ENCODE results near the gene UNC5C. TPM values are rescaled to one million over a fixed set of nuclear protein-coding genes. Genes with fewer than 3 reads are reported as not detected.

Gene UNC5C
- total RNA-seq, 1 donor: not detected

- Histone ChIP-seq H3K4me3 (ENCODE audit: low read length) (no peak overlapping the region), H3K27me3 (ENCODE audit: insufficient read depth, low read length) (no peaks in the 10 kb centered on the region), H3K9me3 (ENCODE audit: low read depth, low read length) (no peaks in the 10 kb centered on the region), H3K4me1 (ENCODE audit: insufficient read depth, low read length) (no peaks in the 10 kb centered on the region)
These were observed 190.4 kb downstream of the UNC5C start for GRCh38 chr4:95358421-95358820.

- H3K4me3 ChIP-seq (ENCODE audit: low read length): no peak overlapping the region
- H3K4me1 ChIP-seq (ENCODE audit: insufficient read depth, low read length): no peaks in the 10 kb centered on the region
- H3K27me3 ChIP-seq (ENCODE audit: insufficient read depth, low read length): no peaks in the 10 kb centered on the region
- no peaks in the 10 kb centered on the region for H3K9me3 ChIP-seq (ENCODE audit: low read depth, low read length)
These were observed 193.8 kb downstream of the UNC5C start for GRCh38 chr4:95355021-95355420.

GRCh38 chr4:95348418-95348817 lies 200.4 kb downstream of the UNC5C start:
- H3K9me3 ChIP-seq (ENCODE audit: low read depth, low read length): peaks cover 28% of the 10 kb centered on the region
- no peaks in the 10 kb centered on the region for H3K27me3 ChIP-seq (ENCODE audit: insufficient read depth, low read length)

GRCh38 chr4:95343235-95343634 lies 205.5 kb downstream of the UNC5C start:
- H3K27me3 ChIP-seq (ENCODE audit: insufficient read depth, low read length): no peaks in the 10 kb centered on the region
- H3K4me3 ChIP-seq (ENCODE audit: low read length): no peak overlapping the region
- no peaks in the 10 kb centered on the region for H3K4me1 ChIP-seq (ENCODE audit: insufficient read depth, low read length)
- peaks cover 28% of the 10 kb centered on the region for H3K9me3 ChIP-seq (ENCODE audit: low read depth, low read length)

More at GRCh38 chr4:95348418-95348817, 200.4 kb downstream of the UNC5C start:
- Histone ChIP-seq H3K4me1 (ENCODE audit: insufficient read depth, low read length) (no peaks in the 10 kb centered on the region), H3K4me3 (ENCODE audit: low read length) (no peak overlapping the region)

- Histone ChIP-seq H3K4me1 (ENCODE audit: insufficient read depth, low read length) (no peaks in the 10 kb centered on the region), H3K27me3 (ENCODE audit: insufficient read depth, low read length) (no peaks in the 10 kb centered on the region), H3K4me3 (ENCODE audit: low read length) (no peak overlapping the region), H3K9me3 (ENCODE audit: low read depth, low read length) (peaks cover 11% of the 10 kb centered on the region)
These were observed 208.6 kb downstream of the UNC5C start for GRCh38 chr4:95340191-95340590.

- Histone ChIP-seq H3K27me3 (ENCODE audit: insufficient read depth, low read length) (no peaks in the 10 kb centered on the region), H3K4me3 (ENCODE audit: low read length) (no peak overlapping the region), H3K9me3 (ENCODE audit: low read depth, low read length) (no peaks in the 10 kb centered on the region), H3K4me1 (ENCODE audit: insufficient read depth, low read length) (no peaks in the 10 kb centered on the region)
These were observed 223.1 kb downstream of the UNC5C start for GRCh38 chr4:95325665-95326064.

DNA sequence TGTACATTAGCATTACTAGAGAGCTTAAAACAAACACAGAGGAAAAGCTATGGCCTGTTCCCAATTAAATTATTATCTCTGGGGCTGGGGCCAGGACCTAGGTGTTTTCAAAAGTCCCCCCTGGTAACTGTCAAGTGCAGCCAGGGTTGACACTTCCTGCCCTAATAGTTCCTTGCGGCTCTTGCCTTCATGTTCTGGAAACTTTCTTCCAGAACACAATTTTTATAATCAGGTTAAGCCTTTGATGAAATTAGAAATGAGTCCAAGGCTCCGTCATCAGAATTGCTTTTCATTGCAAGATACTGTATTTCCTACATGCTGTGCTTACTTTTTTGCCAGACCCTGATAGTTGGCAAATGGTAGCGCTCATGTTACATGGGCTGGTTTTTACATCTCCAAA lies 229.6 kb downstream of the UNC5C start:
- H3K27me3 ChIP-seq (ENCODE audit: insufficient read depth, low read length): no peaks in the 10 kb centered on the region
- H3K4me1 ChIP-seq (ENCODE audit: insufficient read depth, low read length): no peaks in the 10 kb centered on the region
- H3K9me3 ChIP-seq (ENCODE audit: low read depth, low read length): no peaks in the 10 kb centered on the region
- no peak overlapping the region for H3K4me3 ChIP-seq (ENCODE audit: low read length)

DNA sequence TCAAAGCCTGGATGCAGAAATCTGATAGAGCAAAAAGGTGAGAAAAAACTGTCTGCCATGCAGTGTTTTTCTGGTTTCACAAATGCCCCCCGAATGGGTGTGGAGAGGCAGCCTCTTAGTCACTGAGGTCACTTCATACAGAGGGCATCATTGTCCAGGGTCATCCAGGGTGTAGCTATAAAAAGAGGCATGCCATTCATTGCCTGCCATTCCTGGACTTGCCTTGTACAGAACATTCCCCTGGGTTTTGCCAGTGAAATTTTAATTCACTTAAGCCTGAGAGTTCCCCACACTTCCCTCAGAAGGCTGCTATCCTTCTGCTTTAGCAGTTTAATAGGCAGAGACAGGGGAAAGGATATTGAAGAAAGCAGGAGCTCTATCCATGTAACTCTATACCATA lies 230.3 kb downstream of the UNC5C start:
- Histone ChIP-seq H3K9me3 (ENCODE audit: low read depth, low read length) (no peaks in the 10 kb centered on the region), H3K27me3 (ENCODE audit: insufficient read depth, low read length) (no peaks in the 10 kb centered on the region), H3K4me3 (ENCODE audit: low read length) (no peak overlapping the region), H3K4me1 (ENCODE audit: insufficient read depth, low read length) (no peaks in the 10 kb centered on the region)

GRCh38 chr4:95318044-95318443 lies 230.7 kb downstream of the UNC5C start:
- Histone ChIP-seq H3K4me3 (ENCODE audit: low read length) (no peak overlapping the region), H3K9me3 (ENCODE audit: low read depth, low read length) (no peaks in the 10 kb centered on the region)

GRCh38 chr4:95317085-95317793 lies 231.5 kb downstream of the UNC5C start:
- Histone ChIP-seq H3K4me3 (ENCODE audit: low read length) (no peak overlapping the region), H3K4me1 (ENCODE audit: insufficient read depth, low read length) (no peaks in the 10 kb centered on the region), H3K27me3 (ENCODE audit: insufficient read depth, low read length) (no peaks in the 10 kb centered on the region), H3K9me3 (ENCODE audit: low read depth, low read length) (no peaks in the 10 kb centered on the region)

More at GRCh38 chr4:95318044-95318443, 230.7 kb downstream of the UNC5C start:
- Histone ChIP-seq H3K4me1 (ENCODE audit: insufficient read depth, low read length) (no peaks in the 10 kb centered on the region), H3K27me3 (ENCODE audit: insufficient read depth, low read length) (no peaks in the 10 kb centered on the region)

GRCh38 chr4:95314573-95314972 lies 234.2 kb downstream of the UNC5C start:
- no peaks in the 10 kb centered on the region for H3K4me1 ChIP-seq (ENCODE audit: insufficient read depth, low read length)
- H3K4me3 ChIP-seq (ENCODE audit: low read length): no peak overlapping the region
- H3K9me3 ChIP-seq (ENCODE audit: low read depth, low read length): no peaks in the 10 kb centered on the region
- H3K27me3 ChIP-seq (ENCODE audit: insufficient read depth, low read length): no peaks in the 10 kb centered on the region

DNA sequence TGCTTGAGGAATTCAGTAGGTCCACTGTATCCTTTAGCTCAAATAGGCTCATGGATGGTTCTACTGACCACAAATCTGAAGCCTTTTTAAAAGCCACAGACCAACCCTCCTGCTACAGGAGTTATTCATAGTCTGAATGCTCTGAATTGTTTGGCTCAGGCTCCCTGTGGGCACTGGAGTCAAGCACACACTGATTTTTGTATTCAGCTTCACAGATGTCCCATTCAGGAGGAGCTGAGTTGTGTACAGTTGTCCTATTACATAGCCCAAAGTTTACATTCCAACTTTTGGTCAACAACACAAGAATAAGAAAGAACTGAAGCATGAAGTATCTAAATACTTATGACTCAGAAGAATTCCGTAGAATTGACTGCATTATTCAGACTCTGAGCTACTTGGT lies 243.9 kb downstream of the UNC5C start:
- Histone ChIP-seq H3K4me1 (ENCODE audit: insufficient read depth, low read length) (no peaks in the 10 kb centered on the region), H3K9me3 (ENCODE audit: low read depth, low read length) (no peaks in the 10 kb centered on the region), H3K27me3 (ENCODE audit: insufficient read depth, low read length) (no peaks in the 10 kb centered on the region), H3K4me3 (ENCODE audit: low read length) (no peak overlapping the region)

DNA sequence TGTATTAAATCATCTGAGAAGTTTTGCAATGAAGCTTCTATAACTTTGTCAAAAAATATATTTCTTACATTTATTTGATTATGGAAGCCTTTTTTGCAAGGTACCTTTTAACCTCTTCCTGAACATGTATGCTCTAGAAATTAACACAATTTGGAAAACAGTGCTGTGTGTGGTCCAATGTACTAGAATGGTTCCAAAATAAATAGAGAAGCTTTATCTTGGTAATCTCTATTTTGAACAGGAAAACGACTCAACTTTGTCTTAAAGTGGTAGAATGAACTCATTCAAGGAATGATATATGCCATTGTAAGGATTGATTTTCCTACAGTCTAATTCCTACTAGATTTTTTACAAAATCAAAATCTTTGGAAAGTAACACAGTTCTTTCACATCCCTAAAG lies 248.5 kb downstream of the UNC5C start:
- Histone ChIP-seq H3K4me3 (ENCODE audit: low read length) (no peak overlapping the region), H3K27me3 (ENCODE audit: insufficient read depth, low read length) (no peaks in the 10 kb centered on the region), H3K4me1 (ENCODE audit: insufficient read depth, low read length) (no peaks in the 10 kb centered on the region), H3K9me3 (ENCODE audit: low read depth, low read length) (no peaks in the 10 kb centered on the region)

GRCh38 chr4:95296052-95296451 lies 252.7 kb downstream of the UNC5C start:
- H3K27me3 ChIP-seq (ENCODE audit: insufficient read depth, low read length): no peaks in the 10 kb centered on the region
- no peaks in the 10 kb centered on the region for H3K9me3 ChIP-seq (ENCODE audit: low read depth, low read length)
- H3K4me3 ChIP-seq (ENCODE audit: low read length): no peak overlapping the region
- no peaks in the 10 kb centered on the region for H3K4me1 ChIP-seq (ENCODE audit: insufficient read depth, low read length)

GRCh38 chr4:95295157-95295556 lies 253.6 kb downstream of the UNC5C start:
- Histone ChIP-seq H3K4me3 (ENCODE audit: low read length) (no peak overlapping the region), H3K27me3 (ENCODE audit: insufficient read depth, low read length) (no peaks in the 10 kb centered on the region), H3K9me3 (ENCODE audit: low read depth, low read length) (no peaks in the 10 kb centered on the region), H3K4me1 (ENCODE audit: insufficient read depth, low read length) (peaks cover 3% of the 10 kb centered on the region)

GRCh38 chr4:95294321-95294720 lies 254.5 kb downstream of the UNC5C start:
- no peak overlapping the region for H3K4me3 ChIP-seq (ENCODE audit: low read length)
- H3K9me3 ChIP-seq (ENCODE audit: low read depth, low read length): no peaks in the 10 kb centered on the region
- H3K27me3 ChIP-seq (ENCODE audit: insufficient read depth, low read length): no peaks in the 10 kb centered on the region
- H3K4me1 ChIP-seq (ENCODE audit: insufficient read depth, low read length): peaks cover 3% of the 10 kb centered on the region

All from mononuclear cell (primary cell).